ENCODE results near the gene PHETA1. TPM values are rescaled to one million over a fixed set of nuclear protein-coding genes. Genes with fewer than 3 reads are reported as not detected.
A peak's percentile ranks its signal among the peaks of the same experiment; 100 is the strongest.

Gene PHETA1
- total and polyA plus RNA-seq, 10 of the 15 experiments (the other 5 are each of a cell fraction or from before 2014, with no cell fraction given) = 0.02 to 1.3 (median 0.51) TPM; not detected in 1

GRCh38 chr12:111405859-111406473, 37.1 kb upstream of the PHETA1 start, which contains the start of gene SH2B3 (continued):
- peak; percentile 65; the same call in 1 of the 2 replicates for TF ChIP-seq ZNF217 (IDR thresholded peaks at IDR 0.05)
- TF ChIP-seq, protein P1, sequence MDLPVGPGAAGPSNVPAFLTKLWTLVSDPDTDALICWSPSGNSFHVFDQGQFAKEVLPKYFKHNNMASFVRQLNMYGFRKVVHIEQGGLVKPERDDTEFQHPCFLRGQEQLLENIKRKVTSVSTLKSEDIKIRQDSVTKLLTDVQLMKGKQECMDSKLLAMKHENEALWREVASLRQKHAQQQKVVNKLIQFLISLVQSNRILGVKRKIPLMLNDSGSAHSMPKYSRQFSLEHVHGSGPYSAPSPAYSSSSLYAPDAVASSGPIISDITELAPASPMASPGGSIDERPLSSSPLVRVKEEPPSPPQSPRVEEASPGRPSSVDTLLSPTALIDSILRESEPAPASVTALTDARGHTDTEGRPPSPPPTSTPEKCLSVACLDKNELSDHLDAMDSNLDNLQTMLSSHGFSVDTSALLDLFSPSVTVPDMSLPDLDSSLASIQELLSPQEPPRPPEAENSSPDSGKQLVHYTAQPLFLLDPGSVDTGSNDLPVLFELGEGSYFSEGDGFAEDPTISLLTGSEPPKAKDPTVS (IDR thresholded peaks at IDR 0.05; ENCODE audit: low read depth, low read length) = no peak
- no peak for TF ChIP-seq IRF4 (IDR thresholded peaks at IDR 0.05; ENCODE audit: low read depth, low read length)
- TF ChIP-seq RELA (IDR thresholded peaks at IDR 0.05; ENCODE audit: borderline replicate concordance, partially characterized antibody) = peak; percentile 27
- no peak for TF ChIP-seq MYC (IDR thresholded peaks at IDR 0.05; ENCODE audit: insufficient read depth, insufficient read length, insufficient replicate concordance, low read length, severe bottlenecking)
- TF ChIP-seq SMAD5 (IDR thresholded peaks at IDR 0.05; ENCODE audit: low read depth) = no peak
- no peak for TF ChIP-seq KAT2A (conservative IDR thresholded peaks at IDR 0.05; ENCODE audit: control insufficient read depth, low read depth, low read length)
- TF ChIP-seq ASH2L (IDR thresholded peaks at IDR 0.05; ENCODE audit: borderline replicate concordance, low read depth) = no peak
- no peak for TF ChIP-seq CBX5 (IDR thresholded peaks at IDR 0.05; ENCODE audit: low read depth)
- TF ChIP-seq SPI1 (IDR thresholded peaks at IDR 0.05; ENCODE audit: borderline replicate concordance, insufficient read depth, low read depth, low read length) = peak; percentile 55; the same call in 1 of the 2 replicates
- TF ChIP-seq EGR1 (IDR thresholded peaks at IDR 0.05; ENCODE audit: borderline replicate concordance in 1 of 2, low read depth in 2 of 2, low read length in 2 of 2) = peak in 1 of 2 experiments; percentile 41; a peak in 1 of 3 replicates
- TF ChIP-seq, protein P2, sequence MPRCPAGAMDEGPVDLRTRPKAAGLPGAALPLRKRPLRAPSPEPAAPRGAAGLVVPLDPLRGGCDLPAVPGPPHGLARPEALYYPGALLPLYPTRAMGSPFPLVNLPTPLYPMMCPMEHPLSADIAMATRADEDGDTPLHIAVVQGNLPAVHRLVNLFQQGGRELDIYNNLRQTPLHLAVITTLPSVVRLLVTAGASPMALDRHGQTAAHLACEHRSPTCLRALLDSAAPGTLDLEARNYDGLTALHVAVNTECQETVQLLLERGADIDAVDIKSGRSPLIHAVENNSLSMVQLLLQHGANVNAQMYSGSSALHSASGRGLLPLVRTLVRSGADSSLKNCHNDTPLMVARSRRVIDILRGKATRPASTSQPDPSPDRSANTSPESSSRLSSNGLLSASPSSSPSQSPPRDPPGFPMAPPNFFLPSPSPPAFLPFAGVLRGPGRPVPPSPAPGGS (IDR thresholded peaks at IDR 0.05; ENCODE audit: borderline replicate concordance, insufficient read depth, low read depth, low read length, poor library complexity, severe bottlenecking) = no peak
- TF ChIP-seq SUZ12 (IDR thresholded peaks at IDR 0.05; ENCODE audit: unreplicated experiment) = no peak
- no peak for TF ChIP-seq CEBPB (IDR thresholded peaks at IDR 0.05; ENCODE audit: borderline replicate concordance in 1 of 2, low read depth in 2 of 2, low read length in 2 of 2)
- TF ChIP-seq TARDBP (IDR thresholded peaks at IDR 0.05; ENCODE audit: borderline replicate concordance) = no peak
- peak; percentile 55 for TF ChIP-seq HDAC6 (IDR thresholded peaks at IDR 0.05; ENCODE audit: unreplicated experiment)
- no peak for TF ChIP-seq HDGF (IDR thresholded peaks at IDR 0.05)
- no peak for TF ChIP-seq HCFC1 (IDR thresholded peaks at IDR 0.05; ENCODE audit: low read length)
- TF ChIP-seq NFXL1 (IDR thresholded peaks at IDR 0.05; ENCODE audit: borderline replicate concordance) = no peak
- no peak for TF ChIP-seq CHD2 (IDR thresholded peaks at IDR 0.05; ENCODE audit: borderline replicate concordance, low read depth, low read length)
- no peak for TF ChIP-seq TCF3 (IDR thresholded peaks at IDR 0.05; ENCODE audit: borderline replicate concordance, insufficient read depth, low read depth, low read length)
- no peak for TF ChIP-seq ZNF274 (IDR thresholded peaks at IDR 0.05; ENCODE audit: insufficient read depth, insufficient read length)
- peak; percentile 58 for TF ChIP-seq DPF2 (IDR thresholded peaks at IDR 0.05)
- 0 out of 2 replicates have a peak, but pooled peaks have one; percentile 24 for TF ChIP-seq ZNF24 (IDR thresholded peaks at IDR 0.05)
- no peak for TF ChIP-seq PAX5 (IDR thresholded peaks at IDR 0.05; ENCODE audit: borderline replicate concordance, low read depth, low read length)
- TF ChIP-seq E2F4 (IDR thresholded peaks at IDR 0.05; ENCODE audit: low read depth, low read length) = no peak
- TF ChIP-seq, protein P3, sequence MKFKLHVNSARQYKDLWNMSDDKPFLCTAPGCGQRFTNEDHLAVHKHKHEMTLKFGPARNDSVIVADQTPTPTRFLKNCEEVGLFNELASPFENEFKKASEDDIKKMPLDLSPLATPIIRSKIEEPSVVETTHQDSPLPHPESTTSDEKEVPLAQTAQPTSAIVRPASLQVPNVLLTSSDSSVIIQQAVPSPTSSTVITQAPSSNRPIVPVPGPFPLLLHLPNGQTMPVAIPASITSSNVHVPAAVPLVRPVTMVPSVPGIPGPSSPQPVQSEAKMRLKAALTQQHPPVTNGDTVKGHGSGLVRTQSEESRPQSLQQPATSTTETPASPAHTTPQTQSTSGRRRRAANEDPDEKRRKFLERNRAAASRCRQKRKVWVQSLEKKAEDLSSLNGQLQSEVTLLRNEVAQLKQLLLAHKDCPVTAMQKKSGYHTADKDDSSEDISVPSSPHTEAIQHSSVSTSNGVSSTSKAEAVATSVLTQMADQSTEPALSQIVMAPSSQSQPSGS (IDR thresholded peaks at IDR 0.05; ENCODE audit: low read length) = no peak

Measured in GM12878 (cell line).